ENCODE measurements around the gene ALKBH6. TPM values are rescaled to one million over a fixed set of nuclear protein-coding genes. Genes with fewer than 3 reads are reported as not detected.

ALKBH6 gene
- total RNA-seq, 2 experiments from 2014 or later, result 28.7 to 29.0 TPM

DNA sequence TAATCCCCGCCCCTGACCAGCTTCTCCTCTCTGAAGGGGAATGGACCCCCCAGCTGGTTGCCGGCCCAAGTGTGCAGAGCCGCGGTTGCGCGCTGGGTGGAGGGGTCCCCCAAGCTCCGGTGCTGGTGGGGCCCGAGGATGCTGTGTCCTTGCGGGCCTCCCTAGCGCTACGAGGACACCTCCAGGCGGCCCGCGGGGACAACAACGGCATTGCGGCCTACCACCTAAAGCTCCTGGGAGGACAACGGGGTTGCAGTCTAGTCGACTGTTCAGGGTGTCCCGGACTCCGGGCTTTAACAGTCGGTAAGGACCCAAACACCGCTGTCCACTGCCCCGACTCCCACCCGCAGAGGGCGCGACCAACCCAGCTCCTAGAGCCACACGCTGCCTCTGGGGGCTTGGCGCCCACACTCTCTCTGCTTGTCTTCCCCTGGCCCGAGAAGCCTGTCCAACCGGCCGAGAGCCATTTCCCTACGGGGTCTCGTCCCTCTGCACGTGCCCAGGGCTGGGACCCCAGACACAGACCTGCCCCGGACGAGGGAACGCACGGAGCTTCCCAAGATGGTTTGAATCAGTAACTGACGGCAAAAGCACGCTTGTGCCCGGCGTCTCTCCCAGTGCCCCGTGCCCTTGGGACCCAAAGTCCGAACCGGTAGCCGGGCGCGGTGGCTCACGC lies 20.0 kb downstream of the ALKBH6 start:
- intact Hi-C loops (cut with micrococcal nuclease; ENCODE audit: unreplicated experiment), result no loop called here
- TF ChIP-seq CTCF (conservative IDR thresholded peaks at IDR 0.05; ENCODE audit: low read length) (peak; percentile 43; the same call in 1 of the 2 replicates), EZH2phosphoT487 (IDR thresholded peaks at IDR 0.05; ENCODE audit: borderline replicate concordance, low read depth, low read length) (no peak)
- H3K4me2 ChIP-seq (ENCODE audit: low read length), result peak overlapping the region; percentile 94
- H3K4me3 ChIP-seq (ENCODE audit: low read depth, low read length, poor library complexity, severe bottlenecking), result no peak overlapping the region
- H3K9me2 ChIP-seq (ENCODE audit: insufficient read depth, low read length), result no peaks in the 10 kb centered on the region
- H2AFZ ChIP-seq (ENCODE audit: low read length), result no peak overlapping the region
- peaks cover 1% of the 10 kb centered on the region; the same call in 1 of the 2 replicates for H3K9me3 ChIP-seq (ENCODE audit: low read length)
- DNase-seq (ENCODE audit: low spot score), result no peak
- peaks cover 14% of the 10 kb centered on the region; the same call in 1 of the 2 replicates for H3K36me3 ChIP-seq (ENCODE audit: insufficient read depth, low read length)
- H4K20me1 ChIP-seq (ENCODE audit: insufficient read depth, low read length), result no peaks in the 10 kb centered on the region
- CTCF ChIA-PET (ENCODE audit: unreplicated experiment), result no interaction called here
- H3K4me1 ChIP-seq (ENCODE audit: insufficient read depth, low read length, poor library complexity, severe bottlenecking), result peaks cover 16% of the 10 kb centered on the region
- BruUV-seq (replicated peaks), result no TSS peak
- H3K79me2 ChIP-seq (ENCODE audit: insufficient read depth, low read depth, low read length), result peaks cover 16% of the 10 kb centered on the region
- H3K27ac ChIP-seq (ENCODE audit: low read depth, low read length, poor library complexity, severe bottlenecking), result no peak overlapping the region
- POLR2A ChIA-PET, result interaction anchor here (0.5 kb wide), 1 partner anchor 359 kb away, joined by 3 read pairs; no protein-coding TSS in a partner anchor

GRCh38 chr19:35992907-35993765 lies 20.9 kb downstream of the ALKBH6 start:
- intact Hi-C loops (cut with micrococcal nuclease; ENCODE audit: unreplicated experiment), result no loop called here
- peaks cover 5% of the 10 kb centered on the region; the same call in 1 of the 2 replicates for H3K9me3 ChIP-seq (ENCODE audit: low read length)
- peaks cover 16% of the 10 kb centered on the region for H3K4me1 ChIP-seq (ENCODE audit: insufficient read depth, low read length, poor library complexity, severe bottlenecking)
- H3K4me2 ChIP-seq (ENCODE audit: low read length), result no peak overlapping the region
- peaks cover 16% of the 10 kb centered on the region for H3K79me2 ChIP-seq (ENCODE audit: insufficient read depth, low read depth, low read length)
- no TSS peak for BruUV-seq (replicated peaks)
- no peaks in the 10 kb centered on the region for H3K9me2 ChIP-seq (ENCODE audit: insufficient read depth, low read length)
- H3K36me3 ChIP-seq (ENCODE audit: insufficient read depth, low read length), result peaks cover 13% of the 10 kb centered on the region; the same call in 1 of the 2 replicates
- H3K27ac ChIP-seq (ENCODE audit: low read depth, low read length, poor library complexity, severe bottlenecking), result no peak overlapping the region
- no peaks in the 10 kb centered on the region for H4K20me1 ChIP-seq (ENCODE audit: insufficient read depth, low read length)
- H3K4me3 ChIP-seq (ENCODE audit: low read depth, low read length, poor library complexity, severe bottlenecking), result no peak overlapping the region
- TF ChIP-seq CTCF (conservative IDR thresholded peaks at IDR 0.05; ENCODE audit: low read length), result no peak
- TF ChIP-seq EZH2phosphoT487 (IDR thresholded peaks at IDR 0.05; ENCODE audit: borderline replicate concordance, low read depth, low read length), result no peak
- ChIA-PET CTCF (ENCODE audit: unreplicated experiment) (no interaction called here), POLR2A (no interaction called here)
- DNase-seq (ENCODE audit: low spot score), result no peak
- H2AFZ ChIP-seq (ENCODE audit: low read length), result no peak overlapping the region
